H9 (cell line): ENCODE data around the gene MCCC2. TPM values are rescaled to one million over a fixed set of nuclear protein-coding genes. Genes with fewer than 3 reads are reported as not detected.

Experiments used
- DNase-seq: peaks from one replicate; pipeline ENCODE4 v3.0.0-alpha.2; 2017
- H2AFZ ChIP-seq: one replicate; pipeline ENCODE4 v1.6.1; 2013; ENCODE audit warnings: mild to moderate bottlenecking, low read length, control low read depth, moderate library complexity
- H2AK5ac ChIP-seq: 2 replicates; pipeline ENCODE4 v1.6.1; 2013; ENCODE audit warnings: low read length, control low read depth, mixed read lengths; ENCODE audit not compliant: insufficient read length
- H2BK120ac ChIP-seq: one replicate; pipeline ENCODE4 v1.6.1; 2013; ENCODE audit warnings: low read depth, mild to moderate bottlenecking, low read length, control low read depth, inconsistent platforms; ENCODE audit not compliant: poor library complexity, severe bottlenecking
- H2BK12ac ChIP-seq: 2 replicates; pipeline ENCODE4 v1.6.1; 2013; ENCODE audit warnings: low read length, control low read depth, mixed read lengths, low read depth; ENCODE audit not compliant: insufficient read length
- H2BK15ac ChIP-seq: 2 replicates; pipeline ENCODE4 v1.6.1; 2013; ENCODE audit warnings: low read depth, low read length, control low read depth
- H2BK20ac ChIP-seq: one replicate; pipeline ENCODE4 v1.6.1; 2013; ENCODE audit warnings: low read depth, mild to moderate bottlenecking, low read length, control low read depth, inconsistent platforms; ENCODE audit not compliant: poor library complexity, severe bottlenecking
- H2BK5ac ChIP-seq: 2 replicates; pipeline ENCODE4 v1.6.1; 2013; ENCODE audit warnings: low read length, control low read depth, mixed read lengths; ENCODE audit not compliant: insufficient read length
- H3K14ac ChIP-seq: 2 replicates; pipeline ENCODE4 v1.6.1; 2013; ENCODE audit warnings: low read length, control low read depth; ENCODE audit not compliant: insufficient read depth
- H3K18ac ChIP-seq: 2 replicates; pipeline ENCODE4 v1.6.1; 2013; ENCODE audit warnings: low read depth, mild to moderate bottlenecking, mixed read lengths, low read length, control low read depth; ENCODE audit not compliant: insufficient read length
- H3K23ac ChIP-seq: 2 replicates; pipeline ENCODE4 v1.6.1; 2013; ENCODE audit warnings: low read length, control low read depth, mixed read lengths, low read depth; ENCODE audit not compliant: insufficient read length
- H3K23me2 ChIP-seq: 2 replicates; pipeline ENCODE4 v1.6.1; 2013; ENCODE audit warnings: low read depth, mild to moderate bottlenecking, mixed read lengths, low read length, control low read depth; ENCODE audit not compliant: insufficient read length, poor library complexity, severe bottlenecking
- H3K27ac ChIP-seq: 2 replicates; pipeline ENCODE4 v1.5.1; 2013; ENCODE audit warnings: low read length, control low read depth, mixed read lengths, low read depth; ENCODE audit not compliant: insufficient read length
- H3K27me3 ChIP-seq: 2 replicates; pipeline ENCODE4 v1.6.1; 2013; ENCODE audit warnings: low read length, control low read depth, inconsistent platforms; ENCODE audit not compliant: insufficient read depth
- H3K4ac ChIP-seq: 2 replicates; pipeline ENCODE4 v1.6.1; 2013; ENCODE audit warnings: low read depth, mild to moderate bottlenecking, control low read depth, inconsistent platforms, low read length, moderate library complexity
- H3K4me1 ChIP-seq: 2 replicates; pipeline ENCODE4 v1.6.1; 2013; ENCODE audit warnings: low read length, control low read depth, inconsistent platforms; ENCODE audit not compliant: insufficient read depth
- H3K4me2 ChIP-seq: 2 replicates; pipeline ENCODE4 v1.6.1; 2013; ENCODE audit warnings: low read length, control low read depth, mixed read lengths; ENCODE audit not compliant: insufficient read length, insufficient read depth
- H3K56ac ChIP-seq: 2 replicates; pipeline ENCODE4 v1.6.1; 2013; ENCODE audit warnings: low read depth, mild to moderate bottlenecking, mixed read lengths, low read length, control low read depth; ENCODE audit not compliant: insufficient read length
- H3K79me1 ChIP-seq: 2 replicates; pipeline ENCODE4 v1.6.1; 2013; ENCODE audit warnings: low read depth, mild to moderate bottlenecking, moderate library complexity, low read length, control low read depth, inconsistent platforms; ENCODE audit not compliant: insufficient read depth, poor library complexity, severe bottlenecking
- H3K79me2 ChIP-seq: 2 replicates; pipeline ENCODE4 v1.6.1; 2013; ENCODE audit warnings: low read length, control low read depth, inconsistent platforms; ENCODE audit not compliant: insufficient read depth
- H3K9ac ChIP-seq: 2 replicates; pipeline ENCODE4 v1.6.1; 2013; ENCODE audit warnings: low read length, control low read depth, mixed read lengths; ENCODE audit not compliant: insufficient read length; ENCODE audit errors: extremely low read depth
- H3K9me3 ChIP-seq: one replicate; pipeline ENCODE4 v1.6.1; 2013; ENCODE audit warnings: low read depth, low read length, inconsistent platforms; ENCODE audit not compliant: control insufficient read depth
- H3T11ph ChIP-seq: one replicate; pipeline ENCODE4 v1.6.1; 2013; ENCODE audit warnings: mild to moderate bottlenecking, low read length, control low read depth, inconsistent platforms
- H4K20me1 ChIP-seq: one replicate; pipeline ENCODE4 v1.6.1; 2013; ENCODE audit not compliant: control insufficient read depth, insufficient read length, insufficient read depth
- H4K5ac ChIP-seq: 2 replicates; pipeline ENCODE4 v1.6.1; 2013; ENCODE audit warnings: low read depth, mild to moderate bottlenecking, mixed read lengths, low read length, control low read depth; ENCODE audit not compliant: insufficient read length
- H4K8ac ChIP-seq: replicated peaks from 2 replicates; pipeline ENCODE4 v1.6.1; 2013; ENCODE audit warnings: low read length, control low read depth, mixed read lengths, low read depth; ENCODE audit not compliant: insufficient read length
- H4K91ac ChIP-seq: 2 replicates; pipeline ENCODE4 v1.6.1; 2013; ENCODE audit warnings: low read depth, mild to moderate bottlenecking, moderate library complexity, mixed read lengths, low read length, control low read depth; ENCODE audit not compliant: insufficient read length
- H3K27ac Mint-ChIP-seq, 3 experiments: 2 replicates in 2 of 3; 3 replicates in 1 of 3; pipeline ENCODE4 v1.8.0; 2020 to 2021; ENCODE audit warnings: mixed read lengths in 3 of 3, mild to moderate bottlenecking in 1 of 3, moderate library complexity in 1 of 3
- H3K27me3 Mint-ChIP-seq: 2 replicates; pipeline ENCODE4 v1.8.0; 2021; ENCODE audit warnings: low read depth, mild to moderate bottlenecking, moderate library complexity, mixed read lengths
- H3K36me3 Mint-ChIP-seq, 3 experiments: 2 replicates in 2 of 3; 3 replicates in 1 of 3; pipeline ENCODE4 v1.8.0; 2020 to 2021; ENCODE audit warnings: low read depth in 3 of 3, mixed read lengths in 3 of 3; ENCODE audit not compliant: insufficient read depth in 1 of 3
- H3K4me1 Mint-ChIP-seq, 2 experiments: 2 replicates each; pipeline ENCODE4 v1.8.0; 2020; ENCODE audit warnings: mixed read lengths in 2 of 2
- H3K4me3 Mint-ChIP-seq, 2 experiments: 2 replicates in 1 of 2; 3 replicates in 1 of 2; pipeline ENCODE4 v1.8.0; 2020 to 2021; ENCODE audit warnings: mild to moderate bottlenecking in 2 of 2, mixed read lengths in 2 of 2, moderate library complexity in 1 of 2
- H3K9me3 Mint-ChIP-seq, 2 experiments: 2 replicates in 1 of 2; 3 replicates in 1 of 2; pipeline ENCODE4 v1.8.0; 2020; ENCODE audit warnings: mild to moderate bottlenecking in 2 of 2, mixed read lengths in 2 of 2, moderate library complexity in 1 of 2
- CTCF ChIP-seq: fragments of 200-600 bp; sonication (generic); conservative IDR thresholded peaks from 3 replicates; pipeline ENCODE4 v1.8.0; 2021; ENCODE audit warnings: antibody characterized with exemption, mild to moderate bottlenecking
- WGBS: extraction: QIAGEN DNeasy Blood & Tissue Kit; methylation state at CpG from one replicate; pipeline ENCODE4 v1.1.7; 2013; ENCODE audit warnings: missing lambda C conversion rate, low lambda C conversion rate, mixed read lengths; ENCODE audit not compliant: insufficient read length; ENCODE audit errors: extremely low coverage; 5-methylcytosine and 5-hydroxymethylcytosine counted together
- total RNA-seq: library from RNA; stranded (reverse); gene quantifications from 2 replicates; pipeline ENCODE4 v1.2.1, GENCODE V29; 2021

MCCC2 gene
- total RNA-seq, 1 experiment from 2014 or later = 62.7 TPM

- Histone ChIP-seq H2BK12ac (no peak overlapping the region), H2BK5ac (no peak overlapping the region), H3K9me3 (no peaks in the 10 kb centered on the region), H3K18ac (no peak overlapping the region), H3K4me2 (no peak overlapping the region), H3K79me2 (no peaks in the 10 kb centered on the region), H2BK15ac (no peak overlapping the region), H3K14ac (no peak overlapping the region), H3K9ac (no peak overlapping the region), H2BK120ac (no peak overlapping the region), H2AK5ac (no peak overlapping the region), H4K91ac (no peak overlapping the region), H3K27ac (no peak overlapping the region), H3K23me2 (no peaks in the 10 kb centered on the region), H3K23ac (no peak overlapping the region), H3K27me3 (no peaks in the 10 kb centered on the region), H3T11ph (no peak overlapping the region), H2AFZ (no peak overlapping the region), H4K5ac (no peak overlapping the region), H4K8ac (no peak overlapping the region), H3K56ac (no peak overlapping the region), H4K20me1 (no peaks in the 10 kb centered on the region), H3K79me1 (peaks cover 3% of the 10 kb centered on the region), H3K4ac (no peak overlapping the region), H2BK20ac (no peak overlapping the region), H3K4me1 (no peaks in the 10 kb centered on the region)
- H3K36me3 Mint-ChIP-seq = peaks cover 26 to 48% (median 43%) of the 10 kb centered on the region in 3 experiments; a peak in 6 of 7 replicates
- no peak overlapping the region for H3K27ac Mint-ChIP-seq
- DNase-seq = no peak
- no CpG with 5 or more reads among the region's 2 CpGs for WGBS
- no peak overlapping the region for H3K4me3 Mint-ChIP-seq
- TF ChIP-seq CTCF = no peak
- H3K9me3 Mint-ChIP-seq = no peaks in the 10 kb centered on the region
- no peaks in the 10 kb centered on the region for H3K27me3 Mint-ChIP-seq
- no peaks in the 10 kb centered on the region for H3K4me1 Mint-ChIP-seq
Observed at GRCh38 chr5:71620630-71621029, 33.5 kb downstream of the MCCC2 start.
